NCI-H748 (cell line): ENCODE results near the gene PSMD2.

Experiments
- DNase-seq: peaks from one replicate; lab custom pipeline; 2025; ENCODE audit not compliant: unreplicated experiment; lab: John Stamatoyannopoulos, UW

The PSMD2 gene

GRCh38 chr3:184315871-184316661 is 17.0 kb downstream of the PSMD2 start:
- no peak for DNase-seq

GRCh38 chr3:184316792-184317191 is 17.8 kb downstream of the PSMD2 start:
- DNase-seq = no peak

- DNase-seq = no peak
Measured at GRCh38 chr3:184317201-184317600, 18.2 kb downstream of the PSMD2 start.

- DNase-seq = no peak
Measured at GRCh38 chr3:184320104-184320445, 21.0 kb downstream of the PSMD2 start.

- no peak for DNase-seq
Measured at GRCh38 chr3:184321666-184322065, 22.6 kb downstream of the PSMD2 start.

- no peak for DNase-seq
Measured at GRCh38 chr3:184322731-184323487, 23.9 kb downstream of the PSMD2 start.

- DNase-seq = no peak
Measured at GRCh38 chr3:184323696-184324095, 24.7 kb downstream of the PSMD2 start.

- DNase-seq = no peak
Measured at GRCh38 chr3:184325269-184325668, 26.2 kb downstream of the PSMD2 start.

GRCh38 chr3:184325715-184326369 is 26.8 kb downstream of the PSMD2 start:
- DNase-seq = no peak

GRCh38 chr3:184327171-184327570 is 28.1 kb downstream of the PSMD2 start:
- DNase-seq = no peak

GRCh38 chr3:184328516-184328915 is 29.5 kb downstream of the PSMD2 start:
- no peak for DNase-seq

GRCh38 chr3:184332370-184333090 is 33.5 kb downstream of the PSMD2 start:
- DNase-seq = no peak

GRCh38 chr3:184333190-184333589 is 34.1 kb downstream of the PSMD2 start:
- DNase-seq = no peak

- no peak for DNase-seq
Measured at GRCh38 chr3:184333700-184334099, 34.7 kb downstream of the PSMD2 start.

- DNase-seq = no peak
Measured at GRCh38 chr3:184334470-184335158, 35.6 kb downstream of the PSMD2 start.

GRCh38 chr3:184335291-184335660 is 36.2 kb downstream of the PSMD2 start:
- DNase-seq = no peak

- DNase-seq = peak; percentile 78
Measured at GRCh38 chr3:184335661-184336546, 36.9 kb downstream of the PSMD2 start.

GRCh38 chr3:184336547-184337398 is 37.7 kb downstream of the PSMD2 start:
- DNase-seq = peak; percentile 57

GRCh38 chr3:184337399-184337714 is 38.3 kb downstream of the PSMD2 start, which contains the start of gene FAM131A:
FAM131A (plus strand) TSS chr3:184337600; CDS start chr3:184337631, 31 bp downstream.
- DNase-seq = no peak
